HepG2 (cell line): Measurements from ENCODE around the gene PLCB1. TPM values are rescaled to one million over a fixed set of nuclear protein-coding genes. Genes with fewer than 3 reads are reported as not detected.

Experiments used
- AHR ChIP-seq: IDR thresholded peaks from 2 replicates; pipeline ENCODE4 v1.6.1; 2018; ENCODE audit warnings: missing genetic modification reagents, missing compliant biosample characterization
- AKNA ChIP-seq: sonication (generic); formaldehyde crosslinking; IDR thresholded peaks from 2 replicates; pipeline ENCODE4 v1.4.0; 2020; ENCODE audit warnings: missing genetic modification reagents, borderline replicate concordance
- CEBPG ChIP-seq: IDR thresholded peaks from 2 replicates; pipeline ENCODE4 v1.6.1; 2016
- FOXK1 ChIP-seq: sonication (generic); formaldehyde crosslinking; IDR thresholded peaks from 2 replicates; pipeline ENCODE4 v1.4.0; 2020; ENCODE audit warnings: low read depth, missing genetic modification reagents, borderline replicate concordance
- GABPA ChIP-seq, 2 experiments: IDR thresholded peaks; 2 replicates each; pipeline ENCODE4 v1.6.1; 2011 to 2016; ENCODE audit warnings: low read depth in 2 of 2, low read length in 1 of 2, missing biosample characterization in 1 of 2, missing genetic modification characterization in 1 of 2
- HNRNPLL ChIP-seq: fragments of 200-400 bp; formaldehyde crosslinking; IDR thresholded peaks from 2 replicates; pipeline ENCODE4 v1.6.1; 2017; ENCODE audit warnings: mild to moderate bottlenecking, low read depth, low read length; ENCODE audit not compliant: poor library complexity, severe bottlenecking
- HOMEZ ChIP-seq: IDR thresholded peaks from 2 replicates; pipeline ENCODE4 v1.6.1; 2016; ENCODE audit warnings: low read depth
- IKZF1 ChIP-seq: fragments of 450-650 bp; IDR thresholded peaks from 2 replicates; pipeline ENCODE4 v1.7.1; 2016
- KLF6 ChIP-seq: IDR thresholded peaks from 2 replicates; pipeline ENCODE4 v1.8.0; 2016; ENCODE audit warnings: missing biosample characterization, missing genetic modification reagents
- MIER2 ChIP-seq: IDR thresholded peaks from 2 replicates; pipeline ENCODE4 v1.6.1; 2016; ENCODE audit warnings: missing biosample characterization, missing genetic modification reagents
- RELA ChIP-seq: sonication (generic); formaldehyde crosslinking; IDR thresholded peaks from 2 replicates; pipeline ENCODE4 v1.4.0; 2020; ENCODE audit warnings: missing genetic modification reagents
- SRSF4 ChIP-seq: fragments of 200-400 bp; formaldehyde crosslinking; IDR thresholded peaks from one replicate; pipeline ENCODE4 v1.6.1; 2018; ENCODE audit warnings: mild to moderate bottlenecking, low read depth, low read length, moderate library complexity; ENCODE audit not compliant: poor library complexity, severe bottlenecking
- TEAD3 ChIP-seq: optimal IDR thresholded peaks from 2 replicates; pipeline ENCODE3; 2016; ENCODE audit warnings: borderline replicate concordance
- ZBTB38 ChIP-seq: sonication (generic); formaldehyde crosslinking; IDR thresholded peaks from 2 replicates; pipeline ENCODE4 v1.5.1; 2020; ENCODE audit warnings: mild to moderate bottlenecking, missing genetic modification reagents
- ZEB1 ChIP-seq: IDR thresholded peaks from 2 replicates; pipeline ENCODE4 v1.6.1; 2012; ENCODE audit warnings: mild to moderate bottlenecking, low read depth, inconsistent platforms; ENCODE audit not compliant: insufficient replicate concordance
- ZNF547 ChIP-seq: sonication (generic); formaldehyde crosslinking; IDR thresholded peaks from 2 replicates; pipeline ENCODE4 v1.5.1; 2020; ENCODE audit warnings: mild to moderate bottlenecking, missing genetic modification reagents
- ZNF574 ChIP-seq: sonication (generic); formaldehyde crosslinking; IDR thresholded peaks from 2 replicates; pipeline ENCODE4 v1.4.0; 2020; ENCODE audit warnings: missing genetic modification reagents
- ZNF644 ChIP-seq: IDR thresholded peaks from 2 replicates; pipeline ENCODE4 v1.6.1; 2016; ENCODE audit warnings: low read depth
- ZNF781 ChIP-seq: sonication (generic); formaldehyde crosslinking; IDR thresholded peaks from 2 replicates; pipeline ENCODE4 v1.5.1; 2020; ENCODE audit warnings: borderline replicate concordance, mild to moderate bottlenecking, missing genetic modification reagents; ENCODE audit errors: not compliant biosample characterization
- polyA plus RNA-seq, 8 experiments: library from polyadenylated mRNA; depleted of rRNA in 3 of 8; stranded (reverse) in 7 of 8; unstranded in 1 of 8; fragments of >200 nt; fragmentation: Illumina TruSeq in 4 of 8; extraction: Trizol in 4 of 8; gene quantifications; 2 replicates each; pipeline versions ENCODE4 v1.2.1 to v1.2.3, GENCODE V29; 2011 to 2016; ENCODE audit warnings: low read depth in 4 of 8, missing spikeins in 1 of 8, mixed read lengths in 1 of 8; ENCODE audit not compliant: insufficient read depth in 1 of 8
- total RNA-seq, 5 experiments: library from RNA; depleted of rRNA; stranded (reverse); fragments of >200 nt; fragmentation: Illumina TruSeq; extraction: Trizol; gene quantifications; 2 replicates each; pipeline ENCODE4 v1.2.3, GENCODE V29; 2016; ENCODE audit warnings: low read depth in 1 of 5

PLCB1 gene
- total and polyA plus RNA-seq, 2 of the 13 experiments (the other 11 are each of a cell fraction or from before 2014, with no cell fraction given): 42.4 to 55.9 TPM

- TF ChIP-seq ZNF644: 0 out of 2 replicates have a peak, but pooled peaks have one; percentile 55
- TF ChIP-seq SRSF4: no peak
- TF ChIP-seq GABPA (IDR thresholded peaks at IDR 0.05; ENCODE audit: low read depth, low read length): 0 out of 2 replicates have a peak, but pooled peaks have one; percentile 12
- peak; percentile 80 for TF ChIP-seq GABPA (CRISPR knock-in tag; IDR thresholded peaks at IDR 0.05; ENCODE audit: low read depth)
- TF ChIP-seq RELA (CRISPR knock-in tag): peak; percentile 63; the same call in 1 of the 2 replicates
- no peak for TF ChIP-seq ZNF547 (CRISPR knock-in tag)
- TF ChIP-seq ZNF781 (CRISPR knock-in tag): peak; percentile 56
- peak; percentile 90 for TF ChIP-seq ZNF574 (CRISPR knock-in tag)
- TF ChIP-seq IKZF1: no peak
- peak; percentile 47 for TF ChIP-seq TEAD3 (CRISPR knock-in tag)
- peak; percentile 74; the same call in 1 of the 2 replicates for TF ChIP-seq HOMEZ (CRISPR knock-in tag)
- peak; percentile 49; the same call in 1 of the 2 replicates for TF ChIP-seq FOXK1 (CRISPR knock-in tag)
- peak; percentile 70; the same call in 1 of the 2 replicates for TF ChIP-seq KLF6
- TF ChIP-seq ZEB1: peak; percentile 97
- peak; percentile 41; the same call in 1 of the 2 replicates for TF ChIP-seq AHR (CRISPR knock-in tag)
- TF ChIP-seq ZBTB38: 0 out of 2 replicates have a peak, but pooled peaks have one; percentile 33
- no peak for TF ChIP-seq HNRNPLL
- TF ChIP-seq CEBPG (CRISPR knock-in tag): peak; percentile 36; the same call in 1 of the 2 replicates
- TF ChIP-seq MIER2 (CRISPR knock-in tag): peak; percentile 30; the same call in 1 of the 2 replicates
- TF ChIP-seq AKNA (CRISPR knock-in tag): no peak
These were observed 173.4 kb downstream of the PLCB1 start (continued) for GRCh38 chr20:8305449-8305978.
